GM12864 (cell line): ENCODE measurements around the gene PHYHIPL.

ENCODE experiments used
- DNase-seq: peaks from one replicate; pipeline ENCODE4 v3.0.0-alpha.2; 2011; ENCODE audit warnings: low read depth
- H3K4me3 ChIP-seq: 2 replicates; pipeline ENCODE4 v1.5.1; 2011; ENCODE audit warnings: mild to moderate bottlenecking, low read depth, low read length, control low read depth
- TF ChIP-seq, protein P1 (sequence below): IDR thresholded peaks from 2 replicates; pipeline ENCODE4 v1.5.1; 2011; ENCODE audit warnings: low read depth, mild to moderate bottlenecking, moderate library complexity, low read length, control low read depth, inconsistent platforms; ENCODE audit errors: missing control alignments

Gene PHYHIPL

DNA sequence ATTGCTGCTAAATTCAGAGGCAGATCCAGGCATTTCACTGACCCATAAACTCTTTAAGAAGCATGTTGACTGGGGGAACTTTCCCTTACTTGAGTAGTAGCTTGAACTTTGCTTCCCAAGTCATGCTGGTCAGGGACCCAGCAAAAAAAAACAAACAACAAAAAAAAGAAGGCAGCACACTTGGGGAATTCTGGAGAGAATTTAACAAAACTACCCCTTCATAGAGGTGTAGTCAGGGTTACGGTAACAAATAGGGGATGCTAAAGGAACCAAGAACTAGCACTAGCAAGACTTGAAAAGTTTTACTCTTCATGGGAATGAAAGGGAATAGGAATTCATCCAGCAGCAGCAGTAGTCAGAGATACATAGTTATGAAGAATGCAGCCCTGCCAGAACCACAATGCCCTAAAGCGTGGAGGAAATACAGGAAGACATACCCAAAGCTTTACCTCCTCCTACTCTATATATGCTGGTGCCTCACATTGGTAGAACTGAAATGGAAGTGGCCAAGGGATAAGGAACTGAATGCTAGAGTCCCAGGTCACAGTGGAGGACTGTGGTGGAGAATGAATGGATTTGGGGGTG is 67.3 kb downstream of the PHYHIPL start:
- no peak overlapping the region for H3K4me3 ChIP-seq
- TF ChIP-seq, protein P1, sequence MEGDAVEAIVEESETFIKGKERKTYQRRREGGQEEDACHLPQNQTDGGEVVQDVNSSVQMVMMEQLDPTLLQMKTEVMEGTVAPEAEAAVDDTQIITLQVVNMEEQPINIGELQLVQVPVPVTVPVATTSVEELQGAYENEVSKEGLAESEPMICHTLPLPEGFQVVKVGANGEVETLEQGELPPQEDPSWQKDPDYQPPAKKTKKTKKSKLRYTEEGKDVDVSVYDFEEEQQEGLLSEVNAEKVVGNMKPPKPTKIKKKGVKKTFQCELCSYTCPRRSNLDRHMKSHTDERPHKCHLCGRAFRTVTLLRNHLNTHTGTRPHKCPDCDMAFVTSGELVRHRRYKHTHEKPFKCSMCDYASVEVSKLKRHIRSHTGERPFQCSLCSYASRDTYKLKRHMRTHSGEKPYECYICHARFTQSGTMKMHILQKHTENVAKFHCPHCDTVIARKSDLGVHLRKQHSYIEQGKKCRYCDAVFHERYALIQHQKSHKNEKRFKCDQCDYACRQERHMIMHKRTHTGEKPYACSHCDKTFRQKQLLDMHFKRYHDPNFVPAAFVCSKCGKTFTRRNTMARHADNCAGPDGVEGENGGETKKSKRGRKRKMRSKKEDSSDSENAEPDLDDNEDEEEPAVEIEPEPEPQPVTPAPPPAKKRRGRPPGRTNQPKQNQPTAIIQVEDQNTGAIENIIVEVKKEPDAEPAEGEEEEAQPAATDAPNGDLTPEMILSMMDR = no peak
- DNase-seq = no peak

DNA sequence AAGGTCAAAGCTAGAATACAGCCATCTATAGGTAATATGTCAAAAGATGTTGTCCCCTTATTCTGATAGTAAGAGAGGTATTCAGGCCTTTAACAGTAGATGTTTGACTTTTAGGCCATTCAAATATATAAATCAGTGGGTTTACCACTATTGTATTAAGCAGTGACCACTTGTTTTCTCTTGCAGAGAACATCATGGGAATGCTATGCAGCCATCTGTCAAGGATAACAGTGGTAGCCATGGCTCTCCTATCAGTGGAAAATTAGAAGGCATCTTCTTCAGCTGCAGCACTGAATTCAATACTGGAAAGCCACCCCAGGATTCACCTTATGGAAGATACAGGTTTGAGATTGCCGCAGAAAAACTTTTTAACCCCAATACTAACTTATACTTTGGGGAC is 68.4 kb downstream of the PHYHIPL start:
- TF ChIP-seq, protein P1 = no peak
- H3K4me3 ChIP-seq = no peak overlapping the region
- DNase-seq = no peak

DNA sequence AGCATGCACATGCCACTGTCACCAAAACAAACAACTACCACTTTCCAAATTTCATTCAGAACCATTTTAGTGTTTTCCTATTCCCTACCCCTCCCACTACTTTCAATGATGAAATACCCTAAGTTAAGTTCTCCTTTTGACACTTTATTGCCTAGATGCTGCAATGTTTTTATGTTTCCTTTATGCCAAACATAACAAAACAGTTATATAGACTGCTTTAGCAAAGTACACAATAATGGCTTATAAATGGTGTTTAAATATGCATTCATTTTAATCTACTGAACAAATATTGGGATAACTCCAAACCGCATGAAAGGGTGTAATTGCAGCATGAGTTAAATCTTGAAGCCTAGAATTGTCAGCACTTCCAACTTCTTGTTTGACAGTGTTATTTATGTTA is 69.2 kb downstream of the PHYHIPL start:
- DNase-seq = no peak
- TF ChIP-seq, protein P1 = no peak
- no peak overlapping the region for H3K4me3 ChIP-seq

DNA sequence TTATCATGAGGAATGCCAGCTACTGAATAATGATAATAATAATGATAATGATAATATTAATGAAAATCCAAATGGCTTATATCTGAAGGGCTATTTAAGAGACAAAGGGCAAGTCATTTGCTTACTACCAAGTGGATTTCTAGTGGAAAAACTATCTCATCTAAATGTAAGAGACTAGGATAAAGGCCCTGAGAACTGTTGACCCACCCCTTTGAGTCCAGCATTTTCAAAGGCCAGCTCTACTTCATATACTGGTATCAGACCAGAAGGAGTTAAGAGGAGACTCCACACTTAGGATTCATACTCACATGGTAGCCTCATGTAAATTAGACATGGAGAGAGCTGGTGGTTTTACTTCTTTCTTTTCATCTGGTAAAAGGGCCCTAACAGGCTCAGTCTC is 76.0 kb downstream of the PHYHIPL start:
- no peak for DNase-seq
- H3K4me3 ChIP-seq = no peak overlapping the region
- TF ChIP-seq, protein P1 = no peak

DNA sequence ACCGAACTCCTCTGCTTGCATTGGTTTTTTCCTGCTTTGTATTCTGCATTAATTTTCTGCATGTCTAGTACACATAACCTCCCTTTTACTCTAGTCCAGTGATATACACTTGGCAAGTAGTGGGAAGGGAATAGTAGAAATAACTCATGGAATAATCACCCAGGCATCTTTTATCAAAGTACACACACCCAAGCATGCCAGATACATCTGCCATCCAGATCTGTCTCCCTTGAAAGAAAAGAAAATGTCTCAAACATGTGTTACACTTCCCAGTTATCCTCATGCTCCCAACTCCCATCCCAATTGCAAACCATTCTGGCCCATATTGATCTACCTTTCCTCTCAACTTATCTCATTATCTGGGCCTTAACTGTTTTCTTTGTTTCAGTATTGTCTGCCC is 79.0 kb downstream of the PHYHIPL start:
- TF ChIP-seq, protein P1 = no peak
- no peak overlapping the region for H3K4me3 ChIP-seq
- no peak for DNase-seq

DNA sequence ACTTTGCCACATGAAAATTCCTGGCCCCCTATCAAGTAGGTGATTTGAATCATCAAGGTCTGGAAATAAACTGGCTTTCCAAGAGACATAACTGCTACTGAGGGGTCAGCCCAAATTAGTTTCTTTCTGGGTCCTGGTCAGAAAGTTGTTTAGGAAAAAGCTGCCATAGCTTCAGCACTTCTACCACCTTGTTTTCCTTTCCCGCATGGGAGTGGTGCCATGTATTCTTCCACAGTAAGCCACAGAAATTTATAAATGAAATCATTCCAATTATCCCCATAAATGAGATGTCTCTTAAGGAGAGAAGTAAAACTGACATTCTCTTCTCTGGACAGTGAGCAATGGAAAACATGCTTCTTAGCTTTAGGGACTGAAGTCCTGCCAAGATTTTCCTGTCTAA is 80.8 kb downstream of the PHYHIPL start:
- DNase-seq = no peak
- TF ChIP-seq, protein P1 = no peak
- H3K4me3 ChIP-seq = no peak overlapping the region

DNA sequence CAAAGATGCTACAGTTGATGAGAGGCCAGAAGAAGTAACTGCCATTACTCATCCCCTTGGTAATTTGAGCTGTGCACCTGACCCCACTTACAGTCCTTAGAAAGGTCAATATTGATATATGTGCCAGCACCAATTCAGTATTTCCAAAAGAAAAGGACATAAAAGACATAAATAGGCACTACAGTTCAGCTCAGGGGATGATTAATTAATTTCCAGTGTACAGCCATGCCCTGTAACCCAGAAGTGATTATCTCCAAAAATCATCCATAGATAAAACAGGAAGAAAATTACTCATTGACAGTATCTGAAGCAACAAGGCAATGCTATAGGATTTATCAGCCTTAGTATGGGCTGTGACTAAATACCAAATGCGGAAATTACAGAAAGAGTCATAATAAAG is 82.4 kb downstream of the PHYHIPL start:
- H3K4me3 ChIP-seq = no peak overlapping the region
- TF ChIP-seq, protein P1 = no peak
- no peak for DNase-seq
